ENCODE results near the gene INPP5K. TPM values are rescaled to one million over a fixed set of nuclear protein-coding genes. Genes with fewer than 3 reads are reported as not detected.
"Not testable (repeated sequence)": the region's sequence is repeated elsewhere in the genome, so short reads cannot be mapped to it uniquely, and the experiment has no call there.

INPP5K gene
- total RNA-seq, 2 donors from 2014 or later: 39.9 to 40.4 TPM

- ATAC-seq (no peak), DNase-seq (no peak)
- intact Hi-C loops (cut with DNase I, micrococcal nuclease): loop anchor here in 1 of 2 donors (10.0 kb wide), 2 partner anchors 148 to 248 kb away; no protein-coding TSS in a partner anchor
Observed at GRCh38 chr17:1512351-1512750, 4.1 kb downstream of the INPP5K start.

- ATAC-seq (peak; percentile 38), DNase-seq (peak; percentile 57 to 74)
- intact Hi-C loops (cut with DNase I, micrococcal nuclease): loop anchor here in 1 of 2 donors (10.0 kb wide), 2 partner anchors 147 to 247 kb away; no protein-coding TSS in a partner anchor
Observed at GRCh38 chr17:1511756-1512321, 4.6 kb downstream of the INPP5K start.

GRCh38 chr17:1511290-1511689 lies 5.1 kb downstream of the INPP5K start:
- DNase-seq (no peak), ATAC-seq (peak; percentile 24)
- intact Hi-C loops (cut with DNase I, micrococcal nuclease): loop anchor here in 1 of 2 donors (10.0 kb wide), 2 partner anchors 146 to 246 kb away; no protein-coding TSS in a partner anchor

DNA sequence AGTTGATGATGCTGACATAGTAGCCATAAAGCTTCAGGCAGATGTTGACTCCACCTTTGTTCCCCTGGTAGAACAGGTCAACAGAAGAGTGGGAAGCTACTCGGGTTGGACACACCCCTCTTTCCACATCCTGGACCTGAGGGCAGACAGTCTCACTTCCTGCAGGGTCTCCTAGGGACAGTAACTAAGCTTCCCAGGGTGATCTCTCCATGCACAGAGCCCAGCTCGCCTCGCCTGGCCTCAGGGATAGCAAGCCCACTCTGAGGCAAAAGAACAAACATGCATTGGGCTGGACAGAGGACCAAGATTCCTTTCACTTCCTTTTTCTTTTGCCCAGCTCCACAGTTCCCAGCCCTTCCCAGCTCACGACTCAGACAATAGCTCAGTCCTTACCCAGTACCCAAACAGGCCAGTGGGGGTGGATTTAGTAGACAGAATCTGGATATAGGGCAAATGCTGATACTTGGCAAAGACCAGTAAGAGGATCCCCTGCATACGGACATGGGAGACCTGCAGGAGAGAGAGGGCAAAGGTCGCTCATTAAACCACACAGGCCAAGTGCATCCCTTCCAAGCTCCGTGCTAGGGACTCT lies 7.0 kb downstream of the INPP5K start:
- intact Hi-C loops (cut with DNase I, micrococcal nuclease): no loop called here
- peak; percentile 44 to 85 for DNase-seq
- peak; percentile 82 for ATAC-seq

DNA sequence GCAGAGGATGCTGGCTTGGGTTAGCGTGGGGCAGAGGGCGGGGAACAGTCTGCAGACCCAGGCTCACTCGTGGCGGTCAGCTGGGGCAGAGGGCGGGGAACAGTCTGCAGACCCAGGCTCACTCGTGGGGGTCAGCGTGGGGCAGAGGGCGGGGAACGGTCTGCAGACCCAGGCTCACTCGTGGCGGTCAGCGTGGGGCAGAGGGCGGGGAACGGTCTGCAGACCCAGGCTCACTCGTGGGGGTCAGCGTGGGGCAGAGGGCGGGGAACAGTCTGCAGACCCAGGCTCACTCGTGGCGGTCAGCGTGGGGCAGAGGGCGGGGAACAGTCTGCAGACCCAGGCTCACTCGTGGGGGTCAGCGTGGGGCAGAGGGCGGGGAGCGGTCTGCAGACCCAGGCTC lies 7.7 kb downstream of the INPP5K start:
- intact Hi-C loops (cut with DNase I, micrococcal nuclease); ATAC-seq; DNase-seq: not testable (repeated sequence)

GRCh38 chr17:1506649-1507267 lies 9.7 kb downstream of the INPP5K start:
- intact Hi-C loops (cut with DNase I, micrococcal nuclease): no loop called here
- DNase-seq (no peak), ATAC-seq (no peak)

- intact Hi-C loops (cut with DNase I, micrococcal nuclease): no loop called here
- ATAC-seq: no peak
- no peak for DNase-seq
Observed at GRCh38 chr17:1505586-1505985, 10.8 kb downstream of the INPP5K start.

- intact Hi-C loops (cut with DNase I, micrococcal nuclease): no loop called here
- no peak for DNase-seq
- no peak for ATAC-seq
Observed at GRCh38 chr17:1504866-1505265, 11.5 kb downstream of the INPP5K start.

DNA sequence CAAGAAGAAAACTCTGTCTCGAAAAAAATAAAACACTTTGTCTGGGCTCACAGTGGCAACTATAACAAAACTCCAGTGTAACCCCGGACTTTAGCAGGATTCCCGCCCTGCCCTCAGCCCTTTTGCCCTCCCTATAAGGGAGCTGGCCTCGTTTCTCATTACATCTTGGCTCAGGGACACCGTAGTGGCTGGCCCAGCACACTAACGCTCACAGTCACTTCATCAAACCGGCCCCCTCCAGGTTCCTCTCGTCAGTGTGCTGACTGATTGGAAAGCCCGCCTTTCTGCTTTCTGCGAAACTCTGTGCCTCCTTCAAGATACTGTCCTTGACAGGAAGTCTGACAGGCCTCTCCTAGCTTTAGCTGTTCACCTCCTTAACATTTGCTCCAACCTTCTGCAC lies 12.7 kb downstream of the INPP5K start:
- ATAC-seq (peak; percentile 42), DNase-seq (no peak)
- intact Hi-C loops (cut with DNase I, micrococcal nuclease): no loop called here

- intact Hi-C loops (cut with DNase I, micrococcal nuclease): no loop called here
- ATAC-seq (no peak), DNase-seq (no peak)
Observed at GRCh38 chr17:1498869-1499268, 17.5 kb downstream of the INPP5K start.

GRCh38 chr17:1498233-1498632 lies 18.2 kb downstream of the INPP5K start:
- ATAC-seq: no peak

DNA sequence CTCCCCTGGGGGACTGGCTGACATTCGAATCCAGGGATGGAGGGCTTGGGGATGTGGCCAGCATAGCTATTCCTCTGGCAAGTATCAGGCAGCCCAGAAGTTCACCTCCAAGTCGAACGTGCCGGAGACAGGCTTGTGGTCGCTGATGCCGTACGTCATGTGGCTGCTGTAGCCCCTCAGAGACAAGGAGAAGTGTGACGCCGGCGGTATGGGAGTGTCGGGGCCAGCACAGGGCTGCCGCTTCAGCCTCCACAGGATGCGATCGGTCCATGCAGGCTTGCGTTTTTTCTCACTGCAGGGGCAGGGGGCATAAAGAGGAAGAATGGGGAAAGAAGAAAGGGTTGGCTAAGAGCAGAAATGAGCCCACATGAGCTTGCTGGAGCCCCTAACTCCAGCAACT lies 18.6 kb downstream of the INPP5K start:
- DNase-seq (no peak), ATAC-seq (no peak)
- intact Hi-C loops (cut with DNase I, micrococcal nuclease): no loop called here

More at GRCh38 chr17:1498233-1498632, 18.2 kb downstream of the INPP5K start:
- intact Hi-C loops (cut with DNase I, micrococcal nuclease): no loop called here
- no peak for DNase-seq

- intact Hi-C loops (cut with DNase I, micrococcal nuclease): no loop called here
- ATAC-seq: no peak
Observed at GRCh38 chr17:1496869-1497268, 19.5 kb downstream of the INPP5K start.

DNA sequence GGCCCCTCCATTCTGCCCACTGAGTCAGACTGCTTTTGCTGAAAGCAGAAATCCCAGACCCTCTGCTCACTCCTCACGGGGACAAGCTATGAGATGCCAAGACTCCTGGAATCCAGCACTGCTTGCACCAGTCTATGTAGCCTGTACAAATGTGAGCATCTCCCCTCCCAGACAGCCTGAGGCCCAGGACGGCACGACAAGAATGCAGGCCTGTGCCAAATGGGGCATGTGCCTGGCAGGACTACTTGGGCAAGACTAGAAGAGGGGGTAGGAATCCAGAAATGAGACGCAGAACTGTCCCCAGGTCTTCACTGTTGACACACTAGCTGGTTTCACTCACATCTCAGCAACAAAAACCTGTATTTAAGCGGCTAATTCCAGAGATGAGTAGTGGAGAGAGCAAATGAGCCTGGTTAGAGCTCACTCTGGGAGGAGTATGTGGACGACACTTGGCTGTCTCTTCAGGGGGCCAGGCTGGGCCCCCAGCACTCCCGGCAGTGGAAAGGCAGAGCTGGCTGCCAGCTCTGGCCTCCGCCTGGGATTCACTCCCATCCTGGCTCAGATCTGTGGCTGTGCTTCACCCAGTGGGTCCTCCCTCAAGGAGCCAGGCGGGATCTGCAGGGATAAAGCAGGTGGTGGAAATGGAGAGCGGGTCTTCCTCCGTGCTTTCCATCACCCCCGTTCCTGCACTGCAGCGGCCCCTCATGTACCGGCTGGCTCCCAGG lies 21.0 kb downstream of the INPP5K start:
- no peak for DNase-seq
- intact Hi-C loops (cut with DNase I, micrococcal nuclease): no loop called here
- ATAC-seq: no peak

More at GRCh38 chr17:1496869-1497268, 19.5 kb downstream of the INPP5K start:
- DNase-seq: no peak

DNA sequence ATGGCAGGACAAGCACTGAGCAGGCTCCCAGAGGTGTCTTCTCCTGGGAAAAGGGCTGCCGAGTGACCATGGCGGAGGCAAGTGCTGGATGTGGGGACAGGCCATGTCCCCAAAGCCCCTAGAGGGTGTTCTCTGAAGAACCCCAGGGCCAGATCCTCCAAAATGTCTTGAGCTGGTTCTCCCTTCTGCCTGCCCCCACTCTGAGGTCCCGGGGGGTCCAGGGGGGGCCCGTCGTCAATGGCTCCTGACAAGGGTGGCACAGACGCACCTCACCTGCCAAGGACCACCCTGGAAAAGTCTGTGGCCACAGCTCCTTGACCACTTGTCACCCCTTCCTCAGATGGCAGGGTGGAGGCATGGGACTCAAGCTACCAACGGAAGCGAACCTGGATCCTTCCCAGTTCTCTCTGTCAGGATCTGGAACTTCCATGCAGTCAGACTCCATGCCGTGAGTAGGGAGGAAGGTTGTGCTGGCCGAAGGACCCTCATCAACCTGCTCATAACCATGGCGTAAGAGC lies 21.6 kb downstream of the INPP5K start:
- intact Hi-C loops (cut with DNase I, micrococcal nuclease): no loop called here
- DNase-seq (no peak), ATAC-seq (no peak)

- no peak for ATAC-seq
- no peak for DNase-seq
- intact Hi-C loops (cut with DNase I, micrococcal nuclease): no loop called here
Observed at GRCh38 chr17:1494203-1494602, 22.2 kb downstream of the INPP5K start.

DNA sequence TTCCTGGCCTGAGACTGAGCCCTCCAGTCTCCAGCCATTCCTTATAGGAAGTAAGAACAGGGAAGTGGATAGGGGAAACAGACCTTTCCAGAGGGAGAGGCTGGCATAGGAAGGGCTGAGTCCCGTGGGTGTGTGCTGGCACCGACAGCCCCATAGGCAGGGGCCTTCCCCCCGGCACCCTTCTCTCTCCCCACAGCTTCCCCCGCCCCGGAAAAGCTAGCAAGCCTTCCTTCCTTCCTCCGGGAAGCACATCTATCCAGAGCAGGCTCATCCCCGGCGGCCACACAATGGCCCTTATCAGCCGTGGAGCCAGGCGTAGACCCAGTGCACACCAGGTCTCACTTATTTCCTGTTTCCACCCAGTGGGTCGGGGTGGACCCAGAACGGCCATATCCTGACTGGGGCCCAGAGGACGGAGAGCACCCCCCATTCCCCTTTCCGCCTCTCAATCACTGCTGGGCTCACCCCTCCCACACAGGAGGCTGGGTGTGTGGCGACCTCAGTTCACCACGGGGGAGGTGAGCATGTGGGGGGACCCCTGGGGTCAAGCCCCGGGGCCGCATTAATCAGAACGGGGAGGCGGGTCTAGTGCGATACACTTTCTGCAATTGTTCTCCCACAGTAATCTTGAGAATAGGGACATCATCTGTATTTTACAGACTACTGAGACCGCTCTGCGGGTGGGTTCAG lies 23.0 kb downstream of the INPP5K start:
- peak; percentile 62 for ATAC-seq
- peak; percentile 68 to 80 for DNase-seq
- intact Hi-C loops (cut with DNase I, micrococcal nuclease): no loop called here

- intact Hi-C loops (cut with DNase I, micrococcal nuclease): no loop called here
- ATAC-seq (peak; percentile 5), DNase-seq (peak in 1 of 2 donors; percentile 35)
Observed at GRCh38 chr17:1492249-1493206, 23.9 kb downstream of the INPP5K start, which contains the start of gene MYO1C. TSS of gene MYO1C (minus strand) at chr17:1492686. CDS start at chr17:1492487, 199 bp downstream.
